PC-9 (cell line): ENCODE measurements around the gene IP6K1.
"Not testable (repeated sequence)": the region's sequence is repeated elsewhere in the genome, so short reads cannot be mapped to it uniquely, and the experiment has no call there.

Source experiments
- CTCF ChIP-seq: fragments of 200-600 bp; sonication (generic); conservative IDR thresholded peaks from 2 replicates; pipeline ENCODE4 v1.6.1; 2017; ENCODE audit warnings: mixed run types, antibody characterized with exemption, mild to moderate bottlenecking, moderate library complexity
- EZH2 ChIP-seq: fragments of 200-600 bp; sonication (generic); IDR thresholded peaks from 2 replicates; pipeline ENCODE4 v1.8.0; 2017; ENCODE audit warnings: antibody characterized with exemption, low read depth

- TF ChIP-seq CTCF, EZH2: not testable (repeated sequence)
Measured at GRCh38 chr3:49694409-49695070, 91.8 kb downstream of the IP6K1 start.
